Neural progenitor cell (in vitro differentiated cells): Measurements from ENCODE around the gene WDR88. TPM values are rescaled to one million over a fixed set of nuclear protein-coding genes. Genes with fewer than 3 reads are reported as not detected.

Source experiments
- DNase-seq: peaks from one replicate; pipeline ENCODE4 v3.0.0-alpha.2; 2016; ENCODE audit warnings: low spot score
- H2AFZ ChIP-seq: fragments of 200-600 bp; sonication (generic); replicated peaks from 2 replicates; pipeline ENCODE4 v1.6.1; 2016; ENCODE audit warnings: antibody characterized with exemption
- H3F3A ChIP-seq: fragments of 200-600 bp; sonication (generic); 2 replicates; pipeline ENCODE4 v1.6.1; 2016; ENCODE audit warnings: antibody characterized with exemption, low read depth
- H3K27ac ChIP-seq: fragments of 200-600 bp; sonication (generic); 2 replicates; pipeline ENCODE4 v1.5.1; 2016; ENCODE audit warnings: mild to moderate bottlenecking
- H3K27me3 ChIP-seq: fragments of 200-600 bp; sonication (generic); 2 replicates; pipeline ENCODE4 v1.6.1; 2016; ENCODE audit warnings: mild to moderate bottlenecking, moderate library complexity
- H3K36me3 ChIP-seq: fragments of 200-600 bp; sonication (generic); 2 replicates; pipeline ENCODE4 v1.5.1; 2016
- H3K4me1 ChIP-seq: fragments of 200-600 bp; sonication (generic); 2 replicates; pipeline ENCODE4 v1.6.1; 2016; ENCODE audit warnings: mixed run types
- H3K4me2 ChIP-seq: fragments of 200-600 bp; sonication (generic); 2 replicates; pipeline ENCODE4 v1.6.1; 2016
- H3K4me3 ChIP-seq: fragments of 200-600 bp; sonication (generic); 2 replicates; pipeline ENCODE4 v1.5.1; 2016
- H3K79me2 ChIP-seq: fragments of 200-600 bp; sonication (generic); 2 replicates; pipeline ENCODE4 v1.6.1; 2016; ENCODE audit warnings: low read depth
- H3K9ac ChIP-seq: fragments of 200-600 bp; sonication (generic); 2 replicates; pipeline ENCODE4 v1.6.1; 2016
- H3K9me3 ChIP-seq: fragments of 200-600 bp; sonication (generic); 2 replicates; pipeline ENCODE4 v1.5.1; 2016; ENCODE audit warnings: low read depth
- H4K20me1 ChIP-seq: fragments of 200-600 bp; sonication (generic); 2 replicates; pipeline ENCODE4 v1.6.1; 2016; ENCODE audit warnings: low read depth
- H3K27ac Mint-ChIP-seq: 3 replicates; pipeline ENCODE4 v1.8.0; 2021; ENCODE audit warnings: mixed read lengths
- H3K27me3 Mint-ChIP-seq: 2 replicates; pipeline ENCODE4 v1.8.0; 2022; ENCODE audit warnings: low read depth, mild to moderate bottlenecking, inconsistent platforms, moderate library complexity, mixed read lengths; ENCODE audit not compliant: insufficient read depth
- H3K36me3 Mint-ChIP-seq: 3 replicates; pipeline ENCODE4 v1.8.0; 2021; ENCODE audit warnings: mixed read lengths
- H3K4me1 Mint-ChIP-seq: 3 replicates; pipeline ENCODE4 v1.8.0; 2021; ENCODE audit warnings: mixed read lengths
- H3K4me3 Mint-ChIP-seq: 3 replicates; pipeline ENCODE4 v1.8.0; 2021; ENCODE audit warnings: mild to moderate bottlenecking, moderate library complexity, mixed read lengths
- H3K9me3 Mint-ChIP-seq: 3 replicates; pipeline ENCODE4 v1.8.0; 2020; ENCODE audit warnings: mixed read lengths
- EZH2 ChIP-seq: fragments of 200-600 bp; sonication (generic); IDR thresholded peaks from 2 replicates; pipeline ENCODE4 v1.6.1; 2017; ENCODE audit warnings: antibody characterized with exemption, mild to moderate bottlenecking, moderate library complexity
- EZH2phosphoT487 ChIP-seq: fragments of 200-600 bp; sonication (generic); IDR thresholded peaks from 2 replicates; pipeline ENCODE4 v1.6.1; 2017; ENCODE audit warnings: antibody characterized with exemption
- total RNA-seq: library from RNA; depleted of rRNA; stranded (reverse); fragments of >200 nt; gene quantifications from 2 replicates; pipeline ENCODE4 v1.2.3, GENCODE V29; 2015; ENCODE audit warnings: low replicate concordance
- TF ChIP-seq, protein P1 (sequence below): fragments of 200-600 bp; sonication (generic); IDR thresholded peaks from 2 replicates; pipeline ENCODE4 v1.5.1; 2017; ENCODE audit warnings: antibody characterized with exemption, mild to moderate bottlenecking

The WDR88 gene
- total RNA-seq, 1 donor from 2014 or later = not detected

DNA sequence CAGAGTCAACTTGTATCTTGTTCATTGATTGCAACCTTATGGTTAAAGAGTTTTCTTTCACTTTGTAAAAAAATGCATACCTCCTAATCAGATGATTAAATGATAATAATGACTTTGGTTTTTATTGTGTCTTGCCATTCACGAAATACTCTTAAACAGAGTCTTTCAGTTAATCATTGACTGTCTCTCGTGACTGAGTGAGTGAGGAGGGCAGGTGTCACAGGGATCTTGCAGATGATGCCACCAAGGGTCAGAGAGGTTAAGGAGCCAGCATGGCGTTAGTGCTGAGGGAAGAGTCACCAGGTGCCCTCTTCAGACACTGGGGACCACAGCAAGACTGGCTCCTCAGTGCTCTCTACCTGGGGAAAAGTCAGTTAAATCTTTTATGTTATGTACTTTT lies 42.9 kb upstream of the WDR88 start:
- H3K36me3 ChIP-seq = no peaks in the 10 kb centered on the region
- Mint-ChIP-seq H3K4me3 (no peak overlapping the region), H3K27me3 (no peaks in the 10 kb centered on the region), H3K4me1 (no peaks in the 10 kb centered on the region), H3K27ac (no peak overlapping the region), H3K36me3 (peaks cover 5% of the 10 kb centered on the region), H3K9me3 (no peaks in the 10 kb centered on the region)
- no peak overlapping the region for H2AFZ ChIP-seq
- no peaks in the 10 kb centered on the region for H3K4me1 ChIP-seq
- no peaks in the 10 kb centered on the region for H4K20me1 ChIP-seq
- no peaks in the 10 kb centered on the region for H3K9me3 ChIP-seq
- no peak overlapping the region for H3K9ac ChIP-seq
- H3K27ac ChIP-seq = no peak overlapping the region
- DNase-seq = no peak
- H3K4me2 ChIP-seq = no peak overlapping the region
- no peak for TF ChIP-seq EZH2
- TF ChIP-seq, protein P1, sequence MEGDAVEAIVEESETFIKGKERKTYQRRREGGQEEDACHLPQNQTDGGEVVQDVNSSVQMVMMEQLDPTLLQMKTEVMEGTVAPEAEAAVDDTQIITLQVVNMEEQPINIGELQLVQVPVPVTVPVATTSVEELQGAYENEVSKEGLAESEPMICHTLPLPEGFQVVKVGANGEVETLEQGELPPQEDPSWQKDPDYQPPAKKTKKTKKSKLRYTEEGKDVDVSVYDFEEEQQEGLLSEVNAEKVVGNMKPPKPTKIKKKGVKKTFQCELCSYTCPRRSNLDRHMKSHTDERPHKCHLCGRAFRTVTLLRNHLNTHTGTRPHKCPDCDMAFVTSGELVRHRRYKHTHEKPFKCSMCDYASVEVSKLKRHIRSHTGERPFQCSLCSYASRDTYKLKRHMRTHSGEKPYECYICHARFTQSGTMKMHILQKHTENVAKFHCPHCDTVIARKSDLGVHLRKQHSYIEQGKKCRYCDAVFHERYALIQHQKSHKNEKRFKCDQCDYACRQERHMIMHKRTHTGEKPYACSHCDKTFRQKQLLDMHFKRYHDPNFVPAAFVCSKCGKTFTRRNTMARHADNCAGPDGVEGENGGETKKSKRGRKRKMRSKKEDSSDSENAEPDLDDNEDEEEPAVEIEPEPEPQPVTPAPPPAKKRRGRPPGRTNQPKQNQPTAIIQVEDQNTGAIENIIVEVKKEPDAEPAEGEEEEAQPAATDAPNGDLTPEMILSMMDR = no peak
- no peaks in the 10 kb centered on the region for H3K79me2 ChIP-seq
- no peaks in the 10 kb centered on the region for H3K27me3 ChIP-seq
- no peaks in the 10 kb centered on the region for H3F3A ChIP-seq
- no peak overlapping the region for H3K4me3 ChIP-seq

GRCh38 chr19:33090179-33090578 lies 41.7 kb upstream of the WDR88 start:
- H3K4me3 Mint-ChIP-seq = no peak overlapping the region
- Histone ChIP-seq H3K36me3 (no peaks in the 10 kb centered on the region), H3K79me2 (no peaks in the 10 kb centered on the region), H3K9me3 (no peaks in the 10 kb centered on the region), H3K4me2 (no peak overlapping the region), H3K4me3 (no peak overlapping the region), H4K20me1 (no peaks in the 10 kb centered on the region), H3K9ac (no peak overlapping the region), H3K4me1 (no peaks in the 10 kb centered on the region), H3K27ac (no peak overlapping the region), H3F3A (no peaks in the 10 kb centered on the region), H2AFZ (no peak overlapping the region), H3K27me3 (no peaks in the 10 kb centered on the region)
- no peaks in the 10 kb centered on the region for H3K9me3 Mint-ChIP-seq
- TF ChIP-seq, protein P1 = no peak
- TF ChIP-seq EZH2 (no peak), EZH2phosphoT487 (no peak)
- DNase-seq = no peak
- H3K27me3 Mint-ChIP-seq = no peaks in the 10 kb centered on the region
- no peaks in the 10 kb centered on the region for H3K4me1 Mint-ChIP-seq
- H3K36me3 Mint-ChIP-seq = peaks cover 5% of the 10 kb centered on the region
- no peak overlapping the region for H3K27ac Mint-ChIP-seq

DNA sequence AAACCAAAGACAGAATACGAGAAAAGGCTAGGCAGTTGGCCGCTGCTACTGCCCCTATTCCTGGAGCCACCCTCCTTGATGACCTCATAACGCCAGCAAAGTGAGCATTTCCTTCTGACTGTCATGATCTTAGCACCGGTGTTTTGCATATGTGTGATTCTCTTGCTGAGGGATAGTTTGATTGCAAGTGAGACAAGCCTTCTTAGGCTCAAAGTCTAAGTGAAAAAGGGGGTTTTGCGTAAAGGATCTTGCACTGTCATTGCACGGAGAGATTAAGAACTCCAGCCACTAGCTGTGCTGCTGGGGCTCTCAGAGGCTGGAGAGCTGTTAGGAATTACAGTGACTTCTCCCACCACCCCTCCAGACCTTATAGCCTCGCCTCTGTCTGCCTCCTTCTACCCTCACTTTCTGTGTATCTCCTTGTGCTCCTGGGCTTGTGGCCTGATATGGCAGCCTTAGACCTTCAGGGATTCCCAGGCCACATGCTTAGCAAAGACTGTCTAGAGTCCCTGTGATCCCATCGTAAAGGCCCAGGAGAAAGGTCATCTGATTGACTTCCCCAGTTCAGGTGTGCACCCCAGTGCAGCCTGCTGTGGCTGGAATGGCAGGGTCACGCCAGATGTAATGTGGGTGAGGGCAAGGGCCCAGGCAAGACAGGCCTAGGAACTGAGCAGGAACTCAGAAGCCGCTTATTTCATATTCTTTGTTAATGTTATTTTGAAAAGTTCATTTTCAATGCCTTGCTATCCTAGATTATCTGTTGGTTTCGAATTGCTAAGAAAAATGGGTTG lies 38.3 kb upstream of the WDR88 start:
- Mint-ChIP-seq H3K4me3 (no peak overlapping the region), H3K36me3 (peaks cover 18% of the 10 kb centered on the region), H3K9me3 (no peaks in the 10 kb centered on the region), H3K4me1 (no peaks in the 10 kb centered on the region), H3K27me3 (no peaks in the 10 kb centered on the region), H3K27ac (no peak overlapping the region)
- Histone ChIP-seq H3K4me3 (no peak overlapping the region), H3K9me3 (no peaks in the 10 kb centered on the region), H3K4me1 (no peaks in the 10 kb centered on the region), H3F3A (no peaks in the 10 kb centered on the region), H3K4me2 (no peak overlapping the region), H3K27me3 (no peaks in the 10 kb centered on the region), H3K79me2 (no peaks in the 10 kb centered on the region), H3K27ac (no peak overlapping the region), H3K9ac (no peak overlapping the region), H3K36me3 (no peaks in the 10 kb centered on the region), H2AFZ (no peak overlapping the region), H4K20me1 (no peaks in the 10 kb centered on the region)
- TF ChIP-seq, protein P1 = no peak
- TF ChIP-seq EZH2phosphoT487 (no peak), EZH2 (no peak)
- no peak for DNase-seq
